GM19239 (cell line): ENCODE measurements around the gene VAMP8.
"Not testable (repeated sequence)": the region's sequence is repeated elsewhere in the genome, so short reads cannot be mapped to it uniquely, and the experiment has no call there.

Experiments
- DNase-seq: peaks from one replicate; pipeline ENCODE4 v3.0.0; 2011; ENCODE audit warnings: low spot score; ENCODE audit not compliant: insufficient read length
- FAIRE-seq: peaks from 2 replicates; lab custom pipeline; 2011; peaks lifted over from hg19 to GRCh38; lab: Jason Lieb, UNC

VAMP8 gene

DNA sequence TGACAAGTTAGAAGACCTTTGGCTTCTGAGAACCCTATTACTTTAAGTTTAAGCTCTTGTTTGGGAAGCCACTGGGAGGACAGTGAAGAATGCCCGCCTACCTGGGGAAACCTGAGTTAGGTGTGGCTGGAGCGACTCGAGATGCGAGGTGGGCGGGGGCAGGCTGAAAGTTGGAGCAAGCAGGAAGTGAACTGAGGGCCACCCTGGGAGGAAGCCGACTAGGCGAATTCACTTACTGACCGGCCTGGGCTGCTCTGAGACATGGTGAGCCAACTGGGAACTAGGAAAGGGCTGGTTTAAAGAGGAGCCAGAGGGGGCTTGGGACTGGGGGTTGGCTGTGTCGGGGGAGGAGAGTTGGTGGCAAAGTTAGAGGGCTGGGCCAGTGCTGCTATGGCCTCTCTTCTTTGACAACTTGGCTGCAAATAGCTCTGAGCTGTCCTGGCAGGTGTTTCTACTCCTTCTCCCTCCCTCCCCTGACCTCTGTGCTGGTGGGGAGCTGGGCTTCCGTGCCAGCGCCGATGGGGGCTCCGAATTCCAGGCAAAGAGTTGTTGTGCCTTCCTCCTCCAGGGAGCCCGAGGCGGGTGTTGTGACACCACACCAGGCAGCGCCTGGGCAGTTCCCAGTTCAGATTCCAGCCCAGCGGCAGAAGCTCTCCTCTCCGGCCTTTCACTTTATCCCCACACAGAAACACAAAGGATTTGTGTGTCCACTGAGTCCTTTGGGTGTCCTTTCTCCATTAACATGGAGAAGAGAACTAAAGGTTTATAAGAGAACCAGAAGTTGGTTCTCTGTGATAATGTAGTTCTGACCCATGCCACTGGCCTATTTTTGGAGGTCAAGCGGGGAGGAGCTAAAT, at the start of gene VAMP8:
TSS of gene VAMP8 (plus strand) at position 201 of the 857 bp plus-strand sequence. CDS start at position 262, 61 bp downstream.
- DNase-seq = peak; percentile 69
- FAIRE-seq = peak; percentile 91

DNA sequence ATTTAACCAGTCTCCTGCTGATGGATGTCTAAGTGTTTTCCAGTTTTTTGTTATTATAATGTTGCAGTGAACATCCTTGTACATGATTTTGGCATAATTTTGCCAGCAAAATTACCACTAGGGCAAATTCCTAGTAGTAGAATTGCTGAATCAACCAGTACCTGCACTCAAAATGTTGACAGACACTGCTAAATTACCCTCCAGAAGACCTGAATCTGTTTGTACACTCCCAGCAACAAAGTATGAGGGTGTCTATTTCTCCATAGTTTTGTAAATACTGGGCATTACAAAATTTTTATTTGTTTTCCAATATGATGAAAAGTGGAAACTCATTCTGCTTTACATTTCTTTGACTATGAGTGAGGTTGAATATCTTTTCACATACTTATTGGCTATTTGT, 49.6 kb upstream of the VAMP8 start:
- FAIRE-seq (no peak), DNase-seq (no peak)

DNA sequence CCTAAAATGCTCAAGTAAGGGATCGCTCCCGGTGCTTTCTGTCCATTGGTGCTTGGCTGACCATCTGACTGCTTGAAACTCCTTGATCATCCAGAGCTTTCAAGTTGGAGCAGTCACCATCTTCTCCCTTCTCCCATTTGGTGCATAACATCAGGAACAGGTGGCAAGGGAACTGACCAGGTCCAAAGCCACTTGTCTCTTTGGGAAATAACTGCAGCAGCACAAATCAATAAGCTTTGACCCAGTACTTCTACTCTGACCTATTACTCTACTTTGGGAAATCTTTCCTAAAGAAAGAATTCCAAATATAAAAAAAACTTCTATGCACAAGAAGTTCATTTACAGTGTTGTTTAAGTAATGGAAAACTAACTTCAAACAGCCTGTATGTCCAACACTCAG, 49.0 kb upstream of the VAMP8 start:
- no peak for DNase-seq
- no peak for FAIRE-seq

DNA sequence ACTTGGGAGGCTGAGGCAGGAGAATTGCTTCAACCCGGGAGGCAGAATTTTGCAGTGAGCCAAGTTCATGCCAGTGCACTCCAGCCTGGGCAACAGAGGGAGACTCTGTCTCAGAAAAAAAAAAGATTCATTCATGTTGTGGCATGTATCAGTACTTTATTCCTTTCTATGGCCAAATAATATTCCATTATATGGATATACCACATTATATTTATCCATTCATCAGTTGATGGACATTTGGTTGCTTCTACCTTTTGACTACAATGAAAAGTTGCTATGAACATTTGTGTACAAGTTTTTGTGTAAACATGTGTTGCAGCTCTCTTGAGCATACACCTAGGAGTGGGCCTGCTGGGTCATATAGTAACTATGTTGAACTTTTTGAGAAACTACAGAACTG, 47.6 kb upstream of the VAMP8 start:
- no peak for DNase-seq
- no peak for FAIRE-seq

DNA sequence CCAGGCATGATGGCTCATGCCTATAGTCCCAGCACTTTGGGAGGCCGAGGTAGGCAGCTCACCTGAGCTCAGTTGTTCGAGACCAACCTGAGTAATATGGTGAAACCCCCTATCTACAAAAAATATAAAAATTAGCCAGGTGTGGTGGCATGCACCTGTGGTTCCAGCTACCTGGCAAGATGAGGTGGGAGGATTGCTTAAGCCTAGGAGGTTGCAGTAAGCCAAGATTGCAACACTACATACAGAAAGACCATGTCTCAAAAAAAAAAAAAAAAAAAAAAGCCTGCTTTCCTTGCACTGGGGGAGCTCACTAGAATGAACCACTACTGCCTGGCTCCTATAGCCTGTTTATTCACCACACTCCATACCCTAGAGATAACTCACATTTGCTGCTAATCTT, 45.8 kb upstream of the VAMP8 start:
- DNase-seq (no peak), FAIRE-seq (no peak)

DNA sequence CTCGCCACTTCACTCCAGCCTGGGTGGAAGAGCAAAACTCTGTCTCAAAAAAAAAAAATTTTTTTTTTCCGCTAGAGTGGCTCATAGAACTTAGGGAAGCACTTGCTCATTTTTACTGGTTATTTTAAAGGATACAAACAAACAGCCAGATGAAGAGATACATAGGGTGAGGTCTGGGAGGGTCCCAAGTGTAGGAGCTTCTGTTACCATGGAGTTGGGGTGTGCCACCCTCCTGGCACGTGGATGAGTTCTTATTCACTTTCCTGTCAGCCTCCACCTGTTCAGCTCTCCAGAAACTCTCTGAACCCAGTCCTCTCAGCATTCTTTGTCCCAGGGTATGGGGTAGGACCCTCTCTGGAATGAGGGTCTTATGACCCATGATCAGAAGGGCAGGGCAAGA, 43.3 kb upstream of the VAMP8 start:
- FAIRE-seq = no peak
- no peak for DNase-seq

DNA sequence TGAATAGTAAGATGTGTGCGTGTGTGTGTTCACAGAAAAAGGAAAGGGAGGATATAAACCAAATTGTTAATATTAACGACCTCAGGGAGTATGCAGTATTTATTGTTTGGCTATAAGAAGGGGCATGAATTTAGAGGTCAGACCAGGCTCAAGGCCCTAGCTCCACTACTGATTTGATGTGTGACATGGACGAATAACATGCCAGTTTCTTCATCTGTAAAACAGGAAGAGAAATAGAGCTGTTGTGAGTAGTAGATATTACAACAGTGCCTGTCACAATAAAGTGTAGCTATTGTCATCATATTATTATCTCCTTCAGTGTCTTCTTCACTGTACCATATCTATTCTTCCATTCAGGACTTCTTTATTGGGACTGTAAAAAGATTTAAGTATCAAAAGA, 42.5 kb upstream of the VAMP8 start:
- DNase-seq = no peak
- FAIRE-seq = no peak

DNA sequence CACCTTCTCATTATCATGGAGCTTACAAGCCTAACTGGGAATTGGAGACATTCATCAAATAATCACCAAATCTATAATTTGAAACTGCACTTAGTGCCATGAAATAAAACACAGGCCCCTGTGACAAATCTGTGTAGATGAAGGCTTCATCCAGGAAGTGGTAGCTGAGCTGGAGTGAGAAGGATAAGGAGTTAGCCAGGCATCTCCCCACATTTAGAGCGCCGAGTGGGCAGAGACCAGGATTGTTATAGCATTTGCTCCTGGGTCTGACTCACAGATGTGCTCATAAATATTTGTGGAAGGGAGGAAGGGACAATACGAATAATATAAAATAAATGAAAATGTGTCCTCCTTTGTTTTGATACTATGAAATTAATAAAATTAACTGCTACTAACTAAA, 40.9 kb upstream of the VAMP8 start:
- FAIRE-seq (no peak), DNase-seq (no peak)

DNA sequence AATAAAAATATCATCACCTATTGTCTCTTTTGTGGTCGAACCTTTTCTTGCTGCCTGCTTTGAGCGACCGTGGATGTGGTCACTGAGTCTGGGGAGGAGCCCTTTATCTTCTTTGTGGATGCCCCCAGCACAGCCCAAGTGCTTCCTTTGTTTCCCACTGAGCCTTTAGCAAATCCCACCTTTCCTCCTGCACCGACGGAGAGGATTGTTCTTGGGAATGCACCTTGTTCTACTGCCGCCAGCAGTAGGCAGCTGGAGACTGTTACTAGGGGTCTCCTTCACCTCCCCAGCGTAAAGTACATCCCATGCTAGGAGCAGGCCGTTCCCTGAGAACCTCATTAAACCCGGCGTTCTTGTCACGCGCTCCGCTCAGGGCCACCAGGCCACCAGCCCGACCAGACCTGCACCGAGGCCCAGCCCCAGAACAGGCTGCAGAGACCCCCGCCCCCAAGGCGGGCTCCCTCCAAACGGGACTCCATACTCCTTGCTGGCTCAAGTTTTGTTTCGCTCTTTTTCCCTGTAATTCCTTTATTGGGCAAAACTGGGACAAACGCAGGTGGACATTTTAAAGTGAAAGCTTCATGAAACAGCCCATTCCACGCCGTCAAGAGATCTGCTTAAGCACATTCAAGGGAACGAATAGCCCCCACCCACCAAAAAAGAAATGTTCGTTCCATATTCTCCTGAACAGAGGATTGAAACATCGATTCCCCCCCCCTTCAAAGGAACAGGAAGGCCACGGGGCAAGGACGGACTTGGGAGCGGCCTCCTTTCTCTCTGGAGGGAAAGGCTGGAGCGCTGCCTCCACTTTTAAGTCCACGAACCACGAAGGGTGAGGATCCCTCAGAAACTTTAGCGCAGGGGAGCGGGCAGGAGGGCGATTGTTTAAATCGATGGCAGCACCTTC, 39.5 kb upstream of the VAMP8 start:
- no peak for DNase-seq
- FAIRE-seq = peak; percentile 58

DNA sequence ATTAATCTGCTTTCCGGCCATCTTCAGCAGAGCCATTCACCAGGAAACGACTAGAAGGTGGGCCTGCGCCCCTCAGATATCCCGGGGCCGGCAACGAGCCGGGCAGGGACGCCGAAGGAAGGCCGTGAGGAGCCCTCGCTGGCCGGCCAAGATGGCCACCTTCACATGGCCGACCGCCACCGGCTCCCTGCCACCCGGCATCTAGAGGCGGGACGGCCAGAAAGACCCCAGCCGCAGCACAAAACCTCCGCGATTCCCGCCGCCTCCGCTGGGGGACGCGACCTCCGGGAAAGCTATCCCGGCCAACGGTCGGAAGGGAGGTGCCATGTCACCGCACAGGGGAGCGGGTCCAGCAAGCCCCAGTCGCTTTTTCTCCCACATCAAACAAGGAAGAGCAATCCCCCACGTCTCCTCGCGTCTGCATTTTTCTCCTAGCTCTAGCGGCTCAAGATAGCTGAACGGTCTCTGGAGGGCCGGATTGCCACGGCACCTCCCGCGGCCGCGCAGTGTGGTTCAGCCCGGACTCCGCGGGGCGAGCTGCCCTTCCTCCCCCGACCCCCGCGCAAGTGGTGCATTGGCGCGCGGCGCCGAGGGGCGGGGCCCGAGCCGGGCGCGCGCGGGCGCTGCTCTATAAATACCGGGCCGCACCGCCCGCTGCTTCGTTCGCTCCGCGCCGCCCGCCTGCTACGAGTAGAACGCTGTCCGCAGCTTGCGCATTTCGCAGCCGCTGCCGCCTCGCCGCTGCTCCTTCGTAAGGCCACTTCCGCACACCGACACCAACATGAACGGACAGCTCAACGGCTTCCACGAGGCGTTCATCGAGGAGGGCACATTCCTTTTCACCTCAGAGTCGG, 38.7 kb upstream of the VAMP8 start, which contains the start of gene MAT2A:
TSS of gene MAT2A (plus strand) at position 662 of the 854 bp plus-strand sequence. CDS start at position 782, 120 bp downstream.
- peak; percentile 76 for DNase-seq
- FAIRE-seq = peak; percentile 87

DNA sequence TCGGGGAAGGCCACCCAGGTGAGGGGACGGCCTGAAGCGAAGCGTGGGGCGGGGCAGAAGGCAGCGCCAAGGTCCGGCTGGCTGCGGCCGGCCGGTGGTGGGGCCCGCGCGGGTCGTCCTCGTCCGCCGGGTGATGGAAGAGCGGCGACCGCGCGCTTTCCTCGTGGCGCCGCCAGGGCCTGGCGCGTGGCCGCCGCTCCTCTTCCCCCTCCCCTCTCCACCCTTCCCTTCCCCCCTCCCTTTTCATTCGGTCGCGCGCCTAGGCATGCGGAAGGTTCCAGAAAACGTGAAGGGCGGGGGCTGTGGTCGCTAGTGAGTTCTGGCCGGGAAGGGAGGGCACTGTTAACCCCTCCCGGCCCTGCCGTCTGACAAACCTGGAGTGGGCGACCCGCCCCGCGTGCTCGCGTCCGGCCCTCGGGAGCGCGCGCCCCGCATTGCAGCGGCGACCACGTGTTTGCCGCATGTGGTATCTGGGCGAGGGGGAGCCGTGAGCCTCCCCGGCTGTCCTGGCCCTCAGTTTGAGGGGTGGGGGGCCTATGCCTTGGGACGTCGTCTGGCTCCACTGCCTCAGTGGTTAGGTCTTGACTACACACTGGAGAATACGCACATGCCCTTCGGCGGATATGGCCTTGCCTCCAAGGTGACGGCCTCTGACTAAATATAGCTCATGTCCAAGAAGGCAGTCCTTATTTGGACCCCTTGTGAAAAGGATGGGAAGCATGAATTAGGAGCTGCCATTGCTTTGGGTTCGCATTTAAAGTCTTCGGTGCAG, 37.8 kb upstream of the VAMP8 start:
- no peak for DNase-seq
- no peak for FAIRE-seq

DNA sequence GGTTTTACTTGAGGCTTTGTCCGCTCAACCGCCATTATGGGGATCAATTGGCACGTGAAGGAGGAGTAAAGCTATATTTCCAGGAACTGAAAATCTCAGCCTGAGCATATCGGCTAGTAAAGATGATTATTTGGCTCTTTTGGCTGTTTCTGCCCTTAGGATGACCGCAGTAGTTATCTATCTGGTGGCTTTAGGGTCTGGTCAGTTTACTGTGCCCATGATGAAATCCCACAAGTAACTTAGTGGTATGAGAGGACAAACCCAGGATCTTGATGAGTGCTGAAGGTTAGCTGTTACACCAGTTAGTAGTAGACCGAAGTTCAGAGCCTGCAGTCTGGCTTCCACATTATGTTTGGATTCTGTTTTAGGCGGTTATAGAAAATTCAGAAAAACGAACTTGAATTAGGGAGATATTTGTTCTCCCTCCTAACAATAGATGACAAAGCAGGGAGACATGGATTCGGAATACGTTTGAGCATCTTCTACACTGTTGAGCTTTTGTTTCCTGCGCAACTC, 37.2 kb upstream of the VAMP8 start:
- no peak for FAIRE-seq
- DNase-seq = no peak

DNA sequence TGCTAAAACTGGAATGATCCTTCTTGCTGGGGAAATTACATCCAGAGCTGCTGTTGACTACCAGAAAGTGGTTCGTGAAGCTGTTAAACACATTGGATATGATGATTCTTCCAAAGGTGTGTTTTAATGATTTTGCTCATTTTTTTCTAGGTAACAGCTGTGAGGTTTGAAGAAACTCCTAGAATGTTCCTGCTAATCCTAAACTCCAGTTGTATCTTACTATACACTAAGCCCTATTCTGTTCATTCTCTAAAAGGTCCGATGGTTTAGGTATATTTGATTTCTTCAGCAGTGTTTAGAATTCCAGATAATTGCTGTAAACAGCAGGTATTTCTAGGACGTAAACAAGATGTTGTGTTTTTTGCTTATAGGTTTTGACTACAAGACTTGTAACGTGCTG, 36.1 kb upstream of the VAMP8 start:
- FAIRE-seq = no peak

DNA sequence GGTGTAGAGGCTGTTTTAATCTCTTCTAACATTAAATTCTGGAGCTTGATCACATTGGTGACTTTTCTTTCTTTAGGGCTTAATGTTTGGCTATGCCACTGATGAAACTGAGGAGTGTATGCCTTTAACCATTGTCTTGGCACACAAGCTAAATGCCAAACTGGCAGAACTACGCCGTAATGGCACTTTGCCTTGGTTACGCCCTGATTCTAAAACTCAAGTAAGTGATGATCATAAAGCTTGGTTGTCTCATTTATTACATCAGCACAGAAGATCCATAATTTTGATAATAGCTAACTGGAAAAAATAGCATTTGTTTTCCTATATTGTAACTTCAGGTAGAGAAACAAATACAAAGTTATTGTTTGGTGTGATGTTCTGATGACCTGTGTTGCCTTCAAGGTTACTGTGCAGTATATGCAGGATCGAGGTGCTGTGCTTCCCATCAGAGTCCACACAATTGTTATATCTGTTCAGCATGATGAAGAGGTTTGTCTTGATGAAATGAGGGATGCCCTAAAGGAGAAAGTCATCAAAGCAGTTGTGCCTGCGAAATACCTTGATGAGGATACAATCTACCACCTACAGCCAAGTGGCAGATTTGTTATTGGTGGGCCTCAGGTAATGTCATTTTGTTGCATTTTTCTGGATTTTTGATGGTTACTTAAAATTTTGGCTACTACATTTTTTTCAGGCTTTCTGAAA, 35.5 kb upstream of the VAMP8 start:
- DNase-seq (no peak), FAIRE-seq (no peak)

More for the DNA sequence above, 36.1 kb upstream of the VAMP8 start:
- no peak for DNase-seq

DNA sequence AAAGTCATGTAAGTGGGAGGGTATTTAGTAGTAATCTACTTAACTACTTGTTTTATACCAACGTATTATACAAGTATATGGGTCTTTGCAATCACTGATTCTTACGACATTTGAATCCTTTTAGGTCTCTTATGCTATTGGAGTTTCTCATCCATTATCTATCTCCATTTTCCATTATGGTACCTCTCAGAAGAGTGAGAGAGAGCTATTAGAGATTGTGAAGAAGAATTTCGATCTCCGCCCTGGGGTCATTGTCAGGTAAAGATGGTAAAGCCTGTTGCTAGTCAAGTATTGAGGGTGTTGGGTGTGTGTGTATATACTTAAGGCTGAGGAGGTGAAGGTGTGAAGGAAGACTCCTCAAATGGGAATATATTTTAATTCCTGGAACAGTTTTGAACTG, 34.6 kb upstream of the VAMP8 start:
- FAIRE-seq (no peak), DNase-seq (no peak)

DNA sequence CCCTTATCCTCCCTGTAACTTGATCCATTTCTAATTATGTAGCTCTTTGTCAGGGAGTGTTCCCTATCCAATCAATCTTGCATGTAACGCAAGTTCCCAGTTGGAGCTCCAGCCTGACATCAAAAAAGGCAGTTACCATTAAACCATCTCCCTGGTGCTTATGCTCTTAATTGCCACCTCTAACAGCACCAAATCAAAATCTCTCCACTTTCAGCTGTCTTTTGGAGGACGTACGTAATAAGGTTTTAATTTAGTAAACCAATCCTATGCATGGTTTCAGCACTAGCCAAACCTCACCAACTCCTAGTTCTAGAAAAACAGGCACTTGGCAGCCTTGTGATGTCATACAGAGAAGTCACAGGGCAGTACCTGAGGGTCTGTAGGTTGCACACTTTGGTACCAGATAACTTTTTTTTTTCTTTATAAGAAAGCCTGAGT, 33.1 kb upstream of the VAMP8 start:
- FAIRE-seq, DNase-seq: not testable (repeated sequence)

DNA sequence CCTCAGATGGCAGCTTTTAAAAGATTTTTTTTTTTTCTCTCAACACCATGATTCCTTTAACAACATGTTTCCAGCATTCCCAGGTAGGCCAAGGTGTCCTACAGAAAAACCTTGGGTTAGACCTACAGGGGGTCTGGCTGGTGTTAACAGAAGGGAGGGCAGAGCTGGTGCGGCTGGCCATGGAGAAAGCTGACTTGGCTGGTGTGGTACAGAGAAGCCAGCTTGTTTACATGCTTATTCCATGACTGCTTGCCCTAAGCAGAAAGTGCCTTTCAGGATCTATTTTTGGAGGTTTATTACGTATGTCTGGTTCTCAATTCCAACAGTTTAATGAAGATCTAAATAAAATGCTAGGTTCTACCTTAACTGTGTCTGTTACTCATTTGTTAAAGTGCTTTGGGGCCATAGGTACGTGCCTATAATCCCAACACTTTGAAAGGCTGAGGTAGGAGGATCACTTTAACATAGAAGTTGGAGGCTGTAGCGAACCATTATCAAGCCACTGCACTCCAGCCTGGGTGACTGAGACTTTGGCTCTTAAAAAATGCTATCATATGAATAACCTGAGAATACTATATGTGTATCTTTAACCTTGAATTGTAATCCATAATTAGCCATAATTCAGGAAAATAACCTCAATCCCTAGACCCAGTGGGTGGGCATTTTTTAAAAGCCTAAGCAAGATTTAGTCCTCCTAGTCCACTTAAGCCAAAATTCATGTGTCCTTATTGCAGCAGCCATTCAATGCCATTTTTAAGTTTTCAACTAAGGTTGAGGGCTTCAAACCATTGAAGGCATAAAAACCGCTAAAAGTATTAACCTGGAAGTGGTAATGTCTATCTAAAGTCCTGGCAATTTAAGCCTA, 32.2 kb upstream of the VAMP8 start:
- not testable (repeated sequence) for DNase-seq, FAIRE-seq
